Peyer's patch (tissue), 4 donors: ENCODE measurements around the gene TM4SF4. TPM values are rescaled to one million over a fixed set of nuclear protein-coding genes. Genes with fewer than 3 reads are reported as not detected.

ENCODE experiments used
- DNase-seq, 3 donors: peaks; one replicate each; pipeline ENCODE4 v3.0.0-alpha.2; 2017 to 2019
- H3K27ac ChIP-seq, 4 donors: fragments of 200-600 bp; sonication (generic); one replicate each; pipeline ENCODE4 v1.5.1; 2016 to 2019
- H3K27me3 ChIP-seq, 2 donors: fragments of 200-600 bp; sonication (generic); one replicate each; pipeline ENCODE4 v1.5.1; 2019
- H3K36me3 ChIP-seq, 3 donors: fragments of 200-600 bp; sonication (generic); one replicate each; pipeline ENCODE4 v1.5.1; 2016 to 2019
- H3K4me1 ChIP-seq, 4 donors: fragments of 200-600 bp; sonication (generic); one replicate each; pipeline ENCODE4 v1.5.1; 2016 to 2019
- H3K4me3 ChIP-seq, 4 donors: fragments of 200-600 bp; sonication (generic); 1 replicate in 3 of 4; 2 replicates in 1 of 4; pipeline ENCODE4 v1.5.1; 2016 to 2019; ENCODE audit warnings: mild to moderate bottlenecking in 1 of 4
- H3K9me3 ChIP-seq, 4 donors: fragments of 200-600 bp; sonication (generic); one replicate each; pipeline ENCODE4 v1.5.1; 2016 to 2019; ENCODE audit warnings: mild to moderate bottlenecking in 1 of 4
- POLR2A ChIP-seq, 2 donors: fragments of 450-650 bp; IDR thresholded peaks; one replicate each; pipeline ENCODE4 v1.5.1; 2017; ENCODE audit warnings: antibody characterized with exemption in 2 of 2, mild to moderate bottlenecking in 2 of 2, moderate library complexity in 2 of 2
- total RNA-seq, 4 donors: library from RNA; depleted of rRNA; stranded (reverse); fragments of >200 nt; gene quantifications; one replicate each; pipeline ENCODE4 v1.1.0, GENCODE V29; 2016
- TF ChIP-seq, protein P1 (sequence below), 6 experiments: fragments of 450-650 bp in 4 of 6; fragments of 200-600 bp in 2 of 6; sonication (generic) in 1 of 6; IDR thresholded peaks; one replicate each; pipeline ENCODE4 v1.5.1; 2017 to 2019; ENCODE audit warnings: antibody characterized with exemption in 6 of 6, mild to moderate bottlenecking in 3 of 6, moderate library complexity in 1 of 6

TM4SF4 gene
- total RNA-seq, 4 donors from 2014 or later: 1.7 to 500 (median 217) TPM

DNA sequence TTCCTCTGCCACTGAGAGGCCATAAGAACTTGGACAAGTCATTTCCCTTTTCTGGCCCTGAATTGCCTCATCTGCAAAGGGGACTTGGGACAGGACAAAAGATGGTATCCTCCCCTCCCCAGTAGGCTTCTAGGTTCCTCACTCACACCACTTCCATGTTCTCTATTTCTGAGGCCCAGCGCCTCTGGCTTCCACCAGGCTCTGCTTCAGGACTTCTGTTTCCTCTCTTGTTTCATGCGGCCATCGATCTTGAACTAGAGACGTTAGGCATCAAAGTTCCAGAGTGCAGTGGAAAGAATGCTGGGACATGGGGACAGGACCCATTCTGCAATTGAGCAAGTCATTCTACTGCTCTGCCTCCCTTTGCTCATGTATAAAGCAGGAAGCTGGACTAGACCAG is 1.7 kb downstream of the TM4SF4 start:
- peak overlapping the region in 2 of 4 donors; percentile 39 to 48 for H3K4me3 ChIP-seq
- no peaks in the 10 kb centered on the region for H3K27me3 ChIP-seq
- H3K9me3 ChIP-seq: no peaks in the 10 kb centered on the region
- no peak for TF ChIP-seq POLR2A (IDR thresholded peaks at IDR 0.05)
- TF ChIP-seq, protein P1, sequence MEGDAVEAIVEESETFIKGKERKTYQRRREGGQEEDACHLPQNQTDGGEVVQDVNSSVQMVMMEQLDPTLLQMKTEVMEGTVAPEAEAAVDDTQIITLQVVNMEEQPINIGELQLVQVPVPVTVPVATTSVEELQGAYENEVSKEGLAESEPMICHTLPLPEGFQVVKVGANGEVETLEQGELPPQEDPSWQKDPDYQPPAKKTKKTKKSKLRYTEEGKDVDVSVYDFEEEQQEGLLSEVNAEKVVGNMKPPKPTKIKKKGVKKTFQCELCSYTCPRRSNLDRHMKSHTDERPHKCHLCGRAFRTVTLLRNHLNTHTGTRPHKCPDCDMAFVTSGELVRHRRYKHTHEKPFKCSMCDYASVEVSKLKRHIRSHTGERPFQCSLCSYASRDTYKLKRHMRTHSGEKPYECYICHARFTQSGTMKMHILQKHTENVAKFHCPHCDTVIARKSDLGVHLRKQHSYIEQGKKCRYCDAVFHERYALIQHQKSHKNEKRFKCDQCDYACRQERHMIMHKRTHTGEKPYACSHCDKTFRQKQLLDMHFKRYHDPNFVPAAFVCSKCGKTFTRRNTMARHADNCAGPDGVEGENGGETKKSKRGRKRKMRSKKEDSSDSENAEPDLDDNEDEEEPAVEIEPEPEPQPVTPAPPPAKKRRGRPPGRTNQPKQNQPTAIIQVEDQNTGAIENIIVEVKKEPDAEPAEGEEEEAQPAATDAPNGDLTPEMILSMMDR (IDR thresholded peaks at IDR 0.05): no peak
- no peaks in the 10 kb centered on the region for H3K36me3 ChIP-seq
- peaks cover 0 to 28% (median 4%) of the 10 kb centered on the region in 4 donors for H3K4me1 ChIP-seq
- DNase-seq: no peak
- H3K27ac ChIP-seq: no peak overlapping the region

DNA sequence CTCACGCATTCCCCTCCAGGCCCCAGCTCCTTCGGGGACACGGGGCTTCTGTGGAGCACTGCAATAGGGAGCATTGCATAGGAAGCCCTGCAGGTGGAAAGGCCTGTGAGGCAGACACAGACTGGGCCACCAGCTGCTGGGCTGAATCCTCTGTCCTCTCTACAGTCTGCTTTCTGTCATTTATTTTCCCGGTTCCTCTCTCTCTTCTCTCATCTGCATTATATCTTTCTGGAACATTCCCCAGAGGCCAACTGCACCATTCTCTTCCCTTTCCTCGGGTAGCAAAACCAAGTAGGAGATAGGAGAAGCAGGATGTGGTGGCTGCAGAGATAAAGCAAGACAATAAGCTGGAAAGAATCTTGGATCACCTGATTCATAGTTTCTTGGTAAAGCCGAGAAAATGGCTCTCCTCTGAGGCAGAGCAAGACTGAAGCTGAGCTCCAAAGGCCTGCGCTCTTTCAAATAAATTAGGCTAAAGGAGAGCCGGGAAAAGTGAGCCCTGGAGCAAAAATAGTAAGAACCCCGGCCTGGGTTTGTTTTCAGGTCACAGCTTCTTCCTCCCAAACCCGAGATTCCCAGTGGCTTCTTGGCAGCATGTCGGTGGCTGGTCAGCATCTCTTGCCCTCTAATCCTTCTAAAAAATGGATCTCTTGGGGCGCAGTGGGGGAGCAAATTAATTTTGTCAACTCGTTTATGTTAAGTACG is 5.3 kb downstream of the TM4SF4 start:
- Histone ChIP-seq H3K27ac (peak overlapping the region in 2 of 4 donors; percentile 24 to 28), H3K36me3 (no peaks in the 10 kb centered on the region), H3K4me3 (no peak overlapping the region), H3K27me3 (no peaks in the 10 kb centered on the region), H3K4me1 (peaks cover 0 to 12% (median 0%) of the 10 kb centered on the region in 4 donors), H3K9me3 (no peaks in the 10 kb centered on the region)
- DNase-seq: no peak
- TF ChIP-seq, protein P1 (IDR thresholded peaks at IDR 0.05): no peak
- TF ChIP-seq POLR2A (IDR thresholded peaks at IDR 0.05): no peak

DNA sequence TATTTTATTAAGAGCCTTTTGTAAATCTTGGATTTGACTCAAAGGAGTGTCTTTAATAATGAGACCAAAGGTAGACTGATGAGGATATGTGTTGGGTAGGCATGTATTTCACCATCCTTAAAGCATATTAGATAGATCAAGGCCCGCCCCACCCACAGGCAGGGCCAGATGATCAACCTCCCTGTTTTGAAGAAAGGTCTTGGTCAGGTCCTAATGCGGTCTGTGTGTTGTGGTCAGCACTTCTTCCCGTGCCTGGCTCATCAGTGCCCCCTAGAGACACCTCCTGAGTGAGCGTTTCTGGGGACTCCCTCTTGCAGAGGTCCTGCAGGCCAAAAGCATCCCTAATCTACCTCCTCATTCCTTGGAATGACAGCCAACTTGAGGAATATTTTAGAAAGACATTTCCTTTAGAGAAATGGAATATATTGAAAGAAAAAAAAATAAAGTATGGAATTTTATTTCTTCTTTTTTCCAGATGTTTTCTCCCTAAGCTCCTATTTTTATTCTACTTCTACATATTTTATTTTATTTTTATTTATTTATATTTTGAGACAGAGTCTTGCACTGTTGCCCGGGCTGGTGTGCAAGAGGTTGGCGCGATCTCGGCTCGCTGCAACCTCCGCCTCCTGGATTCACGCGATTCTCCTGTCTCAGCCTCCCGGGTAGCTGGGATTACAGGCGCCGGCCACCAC is 6.0 kb downstream of the TM4SF4 start:
- H3K36me3 ChIP-seq: no peaks in the 10 kb centered on the region
- peak; percentile 21 to 87 (median 78) for DNase-seq
- H3K4me3 ChIP-seq: no peak overlapping the region
- no peaks in the 10 kb centered on the region for H3K27me3 ChIP-seq
- no peak for TF ChIP-seq POLR2A (IDR thresholded peaks at IDR 0.05)
- TF ChIP-seq, protein P1 (IDR thresholded peaks at IDR 0.05): peak in 5 of 6 experiments; percentile 38 to 89 (median 78)
- H3K9me3 ChIP-seq: no peaks in the 10 kb centered on the region
- peak overlapping the region in 2 of 4 donors; percentile 24 to 28 for H3K27ac ChIP-seq
- H3K4me1 ChIP-seq: peaks cover 0 to 12% (median 0%) of the 10 kb centered on the region in 4 donors

DNA sequence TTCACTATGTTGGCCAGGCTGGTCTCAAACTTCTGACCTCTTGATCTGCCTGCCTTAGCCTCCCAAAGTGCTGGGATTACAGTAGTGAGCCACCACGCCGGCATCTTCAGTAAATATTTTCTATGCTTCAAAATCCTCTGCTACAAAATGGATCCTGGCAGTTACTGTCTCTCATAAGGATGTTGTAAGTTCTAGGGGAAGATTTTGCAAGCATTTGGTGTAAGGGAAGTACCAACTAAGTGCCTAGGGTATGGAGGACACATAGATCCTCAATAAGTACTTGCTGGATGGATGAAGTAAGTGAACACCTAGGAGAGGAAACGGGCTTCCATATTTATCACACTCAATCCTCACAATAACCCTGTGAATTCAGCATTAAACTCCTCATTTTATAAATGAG is 6.6 kb downstream of the TM4SF4 start:
- no peak for TF ChIP-seq POLR2A (IDR thresholded peaks at IDR 0.05)
- TF ChIP-seq, protein P1 (IDR thresholded peaks at IDR 0.05): no peak
- H3K36me3 ChIP-seq: no peaks in the 10 kb centered on the region

DNA sequence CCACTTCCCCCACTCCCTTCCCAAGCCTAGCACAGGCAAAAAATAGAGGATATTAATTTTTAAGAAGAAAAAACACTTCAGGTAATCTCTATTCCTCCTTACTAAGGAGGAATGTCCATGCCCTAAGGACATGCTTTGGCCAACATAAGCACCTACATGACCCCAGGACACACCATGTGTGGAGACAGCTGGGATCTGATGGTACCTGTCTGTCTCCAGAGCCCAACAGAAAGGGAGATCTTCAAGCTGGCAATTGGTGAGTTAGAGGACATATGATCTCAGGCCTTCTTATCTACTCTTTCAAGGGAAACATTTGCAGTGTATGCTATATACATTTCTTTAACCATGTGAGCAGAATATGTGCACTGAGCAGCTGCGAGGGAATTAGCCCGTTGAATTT is 7.0 kb downstream of the TM4SF4 start:
- Histone ChIP-seq H3K4me3 (no peak overlapping the region), H3K36me3 (no peaks in the 10 kb centered on the region), H3K4me1 (peaks cover 0 to 12% (median 0%) of the 10 kb centered on the region in 4 donors), H3K27me3 (no peaks in the 10 kb centered on the region), H3K27ac (no peak overlapping the region), H3K9me3 (no peaks in the 10 kb centered on the region)
- DNase-seq: no peak
- no peak for TF ChIP-seq POLR2A (IDR thresholded peaks at IDR 0.05)
- TF ChIP-seq, protein P1 (IDR thresholded peaks at IDR 0.05): no peak

More for the DNA sequence above, 6.6 kb downstream of the TM4SF4 start:
- peaks cover 0 to 12% (median 0%) of the 10 kb centered on the region in 4 donors for H3K4me1 ChIP-seq
- no peak overlapping the region for H3K4me3 ChIP-seq
- no peak for DNase-seq
- no peaks in the 10 kb centered on the region for H3K27me3 ChIP-seq
- no peaks in the 10 kb centered on the region for H3K9me3 ChIP-seq
- H3K27ac ChIP-seq: no peak overlapping the region
